ENCODE results near the gene CXCL16.

The CXCL16 gene

GRCh38 chr17:4750606-4751005 lies 10.9 kb upstream of the CXCL16 start:
- no peak for DNase-seq

- no peak for DNase-seq
These were observed 9.0 kb upstream of the CXCL16 start for GRCh38 chr17:4748686-4749085.

- no peak for DNase-seq
These were observed 8.1 kb upstream of the CXCL16 start for GRCh38 chr17:4747847-4748246.

GRCh38 chr17:4744999-4745969 lies 5.6 kb upstream of the CXCL16 start:
- no peak for DNase-seq

- DNase-seq, result no peak
These were observed 4.2 kb upstream of the CXCL16 start for GRCh38 chr17:4743898-4744297.

- no peak for DNase-seq
These were observed 3.5 kb upstream of the CXCL16 start for GRCh38 chr17:4743216-4743615.

- no peak for DNase-seq
These were observed 2.9 kb upstream of the CXCL16 start for GRCh38 chr17:4742629-4743028.

- no peak for DNase-seq
These were observed 2.4 kb upstream of the CXCL16 start for GRCh38 chr17:4742133-4742532.

- no peak for DNase-seq
These were observed 1.8 kb upstream of the CXCL16 start for GRCh38 chr17:4741544-4741943.

GRCh38 chr17:4740584-4740983 lies 856 bp upstream of the CXCL16 start:
- DNase-seq, result no peak

GRCh38 chr17:4740025-4740351 lies 260 bp upstream of the CXCL16 start:
- DNase-seq, result no peak

GRCh38 chr17:4738136-4739121 lies 1.3 kb downstream of the CXCL16 start:
- no peak for DNase-seq

GRCh38 chr17:4735876-4736651 lies 3.7 kb downstream of the CXCL16 start:
- DNase-seq, result no peak

GRCh38 chr17:4734857-4735475 lies 4.8 kb downstream of the CXCL16 start:
- DNase-seq, result no peak

GRCh38 chr17:4733073-4733531 lies 6.6 kb downstream of the CXCL16 start:
- no peak for DNase-seq

GRCh38 chr17:4728124-4728523 lies 11.6 kb downstream of the CXCL16 start:
- no peak for DNase-seq

GRCh38 chr17:4725646-4726310 lies 13.9 kb downstream of the CXCL16 start:
- DNase-seq, result no peak

GRCh38 chr17:4724650-4725049 lies 15.1 kb downstream of the CXCL16 start:
- DNase-seq, result no peak

GRCh38 chr17:4722678-4723240 lies 17.0 kb downstream of the CXCL16 start:
- no peak for DNase-seq

GRCh38 chr17:4721203-4722135 lies 18.3 kb downstream of the CXCL16 start:
- no peak for DNase-seq
